GM19395 (cell line): ENCODE results near the gene YPEL4.

Experiments used
- ATAC-seq: cut with Tn5 transposase; IDR thresholded peaks from one replicate; pipeline ENCODE4 v1.9.1; 2021; ENCODE audit warnings: mild to moderate bottlenecking, moderate library complexity; ENCODE audit not compliant: unreplicated experiment

YPEL4 gene

DNA sequence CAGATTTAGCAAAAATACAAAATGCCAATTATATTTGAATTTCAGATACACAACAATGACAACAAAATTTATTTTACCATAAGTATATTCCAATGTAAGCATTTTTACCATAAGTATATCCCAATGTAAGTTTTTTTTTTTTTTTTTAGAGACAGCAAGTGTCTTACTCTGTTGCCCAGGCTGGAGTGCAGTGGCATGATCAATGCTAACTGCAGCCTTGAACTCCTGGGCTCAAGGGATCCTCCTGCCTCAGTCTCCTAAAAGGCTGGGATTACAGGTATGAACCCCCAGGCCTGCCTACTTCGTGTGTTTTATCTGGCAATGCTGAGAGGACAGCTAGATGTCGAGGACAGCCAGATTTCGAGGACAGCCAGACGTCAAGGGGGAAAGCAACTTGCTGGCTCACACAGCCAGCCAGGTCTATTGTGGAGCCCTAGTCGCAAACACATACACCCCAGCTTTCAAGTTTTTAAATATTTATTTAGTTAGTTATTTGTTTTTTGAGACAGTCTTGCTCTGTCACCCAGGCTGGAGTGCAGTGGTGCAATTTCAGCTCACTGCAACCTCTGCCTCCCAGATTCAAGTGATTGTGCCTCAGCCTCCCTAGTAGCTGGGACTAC lies 53.3 kb downstream of the YPEL4 start:
- ATAC-seq, result no peak
